GM12878 (cell line): ENCODE measurements around the gene VWA8.

Source experiments
- EP300 ChIP-seq, 2 experiments: fragments of 150-350 bp in 1 of 2; IDR thresholded peaks; 2 replicates each; pipeline ENCODE4 v1.6.1; 2011 to 2012; ENCODE audit warnings: low read depth in 2 of 2, low read length in 2 of 2, borderline replicate concordance in 1 of 2, improper control_type of control experiment in 1 of 2, inconsistent platforms in 1 of 2; ENCODE audit not compliant: control insufficient read depth in 1 of 2
- POLR2AphosphoS2 ChIP-seq: IDR thresholded peaks from 2 replicates; pipeline ENCODE4 v1.6.1; 2011; ENCODE audit warnings: low read depth, mild to moderate bottlenecking, low read length, improper control_type of control experiment, moderate library complexity
- TCF12 ChIP-seq: IDR thresholded peaks from 2 replicates; pipeline ENCODE4 v1.6.1; 2011; ENCODE audit warnings: low read depth, mild to moderate bottlenecking, low read length

GRCh38 chr13:41833201-41833600, 127.7 kb downstream of the VWA8 start:
- TF ChIP-seq EP300 (IDR thresholded peaks at IDR 0.05; ENCODE audit: borderline replicate concordance in 1 of 2, control insufficient read depth in 1 of 2, low read depth in 2 of 2, low read length in 2 of 2) (no peak), POLR2AphosphoS2 (no peak), TCF12 (no peak)
